GM12865 (cell line): Measurements from ENCODE around the gene ZNF724.

Experiments used
- DNase-seq: peaks from one replicate; pipeline ENCODE4 v3.0.0; 2010; ENCODE audit warnings: low read depth
- H3K4me3 ChIP-seq: 2 replicates; pipeline ENCODE4 v1.5.1; 2011; ENCODE audit warnings: mild to moderate bottlenecking, low read depth, low read length, control low read depth
- TF ChIP-seq, protein P1 (sequence below): IDR thresholded peaks from 2 replicates; pipeline ENCODE4 v1.5.1; 2011; ENCODE audit warnings: low read length, control low read depth, low read depth, inconsistent platforms; ENCODE audit not compliant: insufficient read depth; ENCODE audit errors: missing control alignments

Gene ZNF724

DNA sequence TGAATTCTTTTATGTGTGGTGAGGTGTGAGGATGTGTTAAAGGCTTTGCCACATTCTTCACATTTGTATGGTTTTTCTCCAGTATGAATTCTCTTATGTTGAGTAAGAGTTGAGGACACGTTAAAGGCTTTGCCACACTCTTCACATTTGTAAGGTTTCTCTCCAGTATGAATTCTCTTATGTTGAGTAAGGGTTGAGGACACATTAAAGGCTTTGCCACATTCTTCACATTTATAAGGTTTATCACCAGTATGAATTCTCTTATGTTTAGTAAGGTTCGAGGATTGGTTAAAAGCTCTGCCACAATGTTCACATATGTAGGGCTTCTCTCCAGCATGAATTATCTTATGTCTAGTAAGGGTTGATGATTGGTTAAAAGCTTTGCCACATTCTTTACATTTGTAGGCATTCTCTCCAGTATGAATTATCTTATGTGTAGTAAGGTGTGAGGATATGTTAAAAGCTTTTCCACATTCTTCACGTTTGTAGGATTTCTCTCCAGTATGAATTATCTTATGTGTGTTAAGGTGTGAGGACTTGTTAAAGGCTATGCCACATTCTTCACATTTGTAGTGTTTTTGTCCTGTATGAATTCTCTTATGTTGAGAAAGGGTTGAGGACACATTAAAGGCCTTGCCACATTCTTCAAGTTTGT is 27.1 kb downstream of the ZNF724 start:
- H3K4me3 ChIP-seq, result no peak overlapping the region
- DNase-seq, result no peak
- TF ChIP-seq, protein P1, sequence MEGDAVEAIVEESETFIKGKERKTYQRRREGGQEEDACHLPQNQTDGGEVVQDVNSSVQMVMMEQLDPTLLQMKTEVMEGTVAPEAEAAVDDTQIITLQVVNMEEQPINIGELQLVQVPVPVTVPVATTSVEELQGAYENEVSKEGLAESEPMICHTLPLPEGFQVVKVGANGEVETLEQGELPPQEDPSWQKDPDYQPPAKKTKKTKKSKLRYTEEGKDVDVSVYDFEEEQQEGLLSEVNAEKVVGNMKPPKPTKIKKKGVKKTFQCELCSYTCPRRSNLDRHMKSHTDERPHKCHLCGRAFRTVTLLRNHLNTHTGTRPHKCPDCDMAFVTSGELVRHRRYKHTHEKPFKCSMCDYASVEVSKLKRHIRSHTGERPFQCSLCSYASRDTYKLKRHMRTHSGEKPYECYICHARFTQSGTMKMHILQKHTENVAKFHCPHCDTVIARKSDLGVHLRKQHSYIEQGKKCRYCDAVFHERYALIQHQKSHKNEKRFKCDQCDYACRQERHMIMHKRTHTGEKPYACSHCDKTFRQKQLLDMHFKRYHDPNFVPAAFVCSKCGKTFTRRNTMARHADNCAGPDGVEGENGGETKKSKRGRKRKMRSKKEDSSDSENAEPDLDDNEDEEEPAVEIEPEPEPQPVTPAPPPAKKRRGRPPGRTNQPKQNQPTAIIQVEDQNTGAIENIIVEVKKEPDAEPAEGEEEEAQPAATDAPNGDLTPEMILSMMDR, result no peak

DNA sequence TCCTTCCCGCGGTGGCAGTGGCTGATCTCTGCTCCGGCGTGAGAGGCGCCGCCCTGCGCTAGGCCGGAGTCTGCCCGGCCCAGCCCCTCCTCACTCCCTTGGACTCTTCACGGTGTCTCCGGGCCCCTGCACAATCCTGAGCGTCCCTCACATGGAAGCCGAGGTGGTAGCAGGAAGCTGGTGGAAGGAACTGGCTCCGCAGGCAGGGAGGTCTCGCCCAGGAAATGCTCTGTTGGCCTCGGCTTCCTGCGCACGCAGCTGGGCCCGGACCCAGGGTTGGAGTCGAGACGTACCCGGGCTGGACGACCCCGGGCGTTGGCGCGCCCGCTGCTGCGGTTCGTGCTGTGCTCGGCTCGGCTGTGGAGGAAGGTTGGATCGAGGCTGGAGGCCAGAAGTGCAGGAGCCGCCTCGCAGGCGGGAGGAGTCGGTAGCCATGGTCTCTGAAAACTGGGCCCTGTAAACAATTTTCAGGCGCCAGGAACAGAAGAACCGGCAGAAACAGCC is 46.3 kb downstream of the ZNF724 start:
- DNase-seq, result no peak
- TF ChIP-seq, protein P1, result no peak
- H3K4me3 ChIP-seq, result no peak overlapping the region

DNA sequence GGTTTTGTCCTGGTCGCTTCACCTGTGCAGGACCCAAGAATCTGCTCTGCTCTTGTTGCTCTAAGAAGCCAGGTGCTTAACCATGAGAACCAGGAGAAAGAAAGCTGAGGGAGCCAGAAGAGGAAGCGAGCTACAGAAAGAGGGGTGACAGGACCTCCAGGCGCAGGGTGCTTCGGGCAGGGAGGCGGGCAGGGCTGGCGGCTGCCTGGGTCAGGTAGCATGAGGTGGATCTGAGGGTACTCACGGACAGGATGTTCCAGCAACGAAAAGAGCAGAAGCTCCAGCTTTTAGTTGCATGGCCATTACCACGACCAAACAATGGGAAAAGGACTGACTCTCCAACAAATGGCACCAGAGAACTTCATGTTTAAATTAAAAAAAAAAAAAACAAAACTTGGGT is 59.9 kb downstream of the ZNF724 start:
- no peak for DNase-seq
- H3K4me3 ChIP-seq, result no peak overlapping the region
- TF ChIP-seq, protein P1, result no peak

DNA sequence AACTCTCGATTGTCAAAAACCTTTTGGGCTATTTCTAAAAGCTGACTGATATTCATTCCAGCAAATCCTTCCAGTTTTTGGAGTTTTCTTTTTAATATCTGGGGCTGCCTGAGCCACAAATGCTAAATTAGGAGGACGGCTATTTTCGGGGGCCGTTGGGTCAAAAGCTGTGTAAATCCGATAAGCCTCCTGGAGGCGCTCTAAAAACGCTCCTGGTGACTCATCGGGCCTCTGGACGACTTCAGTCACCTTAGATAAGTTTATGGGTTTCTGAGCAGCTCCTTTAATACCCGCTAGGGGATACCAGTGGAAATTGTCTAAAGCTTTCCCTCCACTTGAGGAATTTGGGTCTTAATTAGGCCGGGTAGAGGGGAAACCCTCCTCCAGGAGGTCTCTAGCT is 66.9 kb downstream of the ZNF724 start:
- DNase-seq, result no peak
- no peak overlapping the region for H3K4me3 ChIP-seq
- TF ChIP-seq, protein P1, result no peak
